GM21526 (cell line): ENCODE data around the gene ASB18.
"Not testable (repeated sequence)": the region's sequence is repeated elsewhere in the genome, so short reads cannot be mapped to it uniquely, and the experiment has no call there.

Experiments
- ATAC-seq: cut with Tn5 transposase; IDR thresholded peaks from one replicate; pipeline ENCODE4 v1.9.1; 2021; ENCODE audit warnings: moderate library complexity; ENCODE audit not compliant: unreplicated experiment, low FRiP score

The ASB18 gene

GRCh38 chr2:236287656-236288055, 23.4 kb upstream of the ASB18 start:
- no peak for ATAC-seq

- ATAC-seq, result no peak
Measured at GRCh38 chr2:236286873-236287545, 22.8 kb upstream of the ASB18 start.

- no peak for ATAC-seq
Measured at GRCh38 chr2:236284208-236284607, 20.0 kb upstream of the ASB18 start.

- ATAC-seq, result no peak
Measured at GRCh38 chr2:236282406-236282805, 18.2 kb upstream of the ASB18 start.

- ATAC-seq, result no peak
Measured at GRCh38 chr2:236281423-236281822, 17.2 kb upstream of the ASB18 start.

GRCh38 chr2:236273126-236273525, 8.9 kb upstream of the ASB18 start:
- ATAC-seq, result no peak

- no peak for ATAC-seq
Measured at GRCh38 chr2:236271851-236272250, 7.6 kb upstream of the ASB18 start.

GRCh38 chr2:236269876-236270275, 5.7 kb upstream of the ASB18 start:
- not testable (repeated sequence) for ATAC-seq

GRCh38 chr2:236265675-236266074, 1.5 kb upstream of the ASB18 start:
- no peak for ATAC-seq

GRCh38 chr2:236262238-236262637, 2.0 kb downstream of the ASB18 start:
- ATAC-seq, result no peak

- ATAC-seq, result no peak
Measured at GRCh38 chr2:236261452-236261851, 2.8 kb downstream of the ASB18 start.

- ATAC-seq, result no peak
Measured at GRCh38 chr2:236259371-236259770, 4.8 kb downstream of the ASB18 start.

- ATAC-seq, result no peak
Measured at GRCh38 chr2:236257575-236257974, 6.6 kb downstream of the ASB18 start.

- ATAC-seq, result no peak
Measured at GRCh38 chr2:236257136-236257535, 7.1 kb downstream of the ASB18 start.

- ATAC-seq, result no peak
Measured at GRCh38 chr2:236256366-236256985, 7.7 kb downstream of the ASB18 start.

- ATAC-seq, result no peak
Measured at GRCh38 chr2:236254674-236255073, 9.5 kb downstream of the ASB18 start.

GRCh38 chr2:236254001-236254400, 10.2 kb downstream of the ASB18 start:
- no peak for ATAC-seq

- ATAC-seq, result no peak
Measured at GRCh38 chr2:236252602-236253001, 11.6 kb downstream of the ASB18 start.

GRCh38 chr2:236250909-236251579, 13.2 kb downstream of the ASB18 start:
- ATAC-seq, result no peak

GRCh38 chr2:236250286-236250685, 13.9 kb downstream of the ASB18 start:
- ATAC-seq, result no peak

- ATAC-seq, result no peak
Measured at GRCh38 chr2:236249066-236249465, 15.1 kb downstream of the ASB18 start.

- ATAC-seq, result no peak
Measured at GRCh38 chr2:236246711-236247246, 17.4 kb downstream of the ASB18 start.
